LNCAP (cell line): ENCODE results near the gene SIGLEC8.

Source experiments
- TF ChIP-seq, protein P1 (sequence below): fragments of 450-650 bp; IDR thresholded peaks from 2 replicates; pipeline ENCODE4 v1.5.1; 2017; ENCODE audit warnings: mild to moderate bottlenecking

Gene SIGLEC8

DNA sequence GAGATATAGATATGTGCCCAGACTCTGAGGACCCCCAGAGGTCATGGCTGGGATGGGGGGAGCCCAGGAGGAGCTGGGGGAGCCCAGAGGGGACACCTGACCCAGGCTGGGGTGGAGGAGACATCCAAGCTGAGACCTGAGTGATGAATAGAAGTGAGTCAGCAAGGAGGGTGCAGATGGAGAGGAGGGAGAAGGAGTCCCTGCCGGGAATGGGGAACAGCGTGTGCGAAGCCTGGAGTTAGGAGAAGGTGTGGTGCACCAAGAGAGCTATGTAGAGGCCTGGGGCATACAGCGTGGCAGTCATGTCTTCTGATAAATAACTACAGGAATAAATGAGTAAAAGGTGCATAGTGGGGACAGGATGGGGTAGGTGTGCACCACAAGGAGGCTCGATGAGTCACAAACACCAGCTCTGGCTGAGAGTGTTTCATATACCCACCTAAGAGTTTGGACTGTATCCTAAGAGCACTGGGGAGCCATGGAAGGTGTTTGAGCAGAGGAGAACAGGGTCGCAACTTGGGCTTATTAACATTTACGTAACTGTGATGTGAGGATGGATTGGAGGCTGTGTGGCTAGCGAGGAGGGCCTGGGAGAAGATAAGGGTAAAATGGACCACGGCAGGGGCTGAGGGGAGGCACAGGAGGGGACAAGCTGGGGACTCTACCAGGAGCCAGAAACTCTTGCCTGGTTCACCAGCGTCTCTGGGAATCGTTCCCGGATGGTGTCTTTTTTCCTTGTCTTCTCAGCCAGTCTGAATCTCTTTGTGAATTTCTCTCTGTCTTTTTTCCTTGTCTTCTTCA lies 21.5 kb upstream of the SIGLEC8 start:
- TF ChIP-seq, protein P1, sequence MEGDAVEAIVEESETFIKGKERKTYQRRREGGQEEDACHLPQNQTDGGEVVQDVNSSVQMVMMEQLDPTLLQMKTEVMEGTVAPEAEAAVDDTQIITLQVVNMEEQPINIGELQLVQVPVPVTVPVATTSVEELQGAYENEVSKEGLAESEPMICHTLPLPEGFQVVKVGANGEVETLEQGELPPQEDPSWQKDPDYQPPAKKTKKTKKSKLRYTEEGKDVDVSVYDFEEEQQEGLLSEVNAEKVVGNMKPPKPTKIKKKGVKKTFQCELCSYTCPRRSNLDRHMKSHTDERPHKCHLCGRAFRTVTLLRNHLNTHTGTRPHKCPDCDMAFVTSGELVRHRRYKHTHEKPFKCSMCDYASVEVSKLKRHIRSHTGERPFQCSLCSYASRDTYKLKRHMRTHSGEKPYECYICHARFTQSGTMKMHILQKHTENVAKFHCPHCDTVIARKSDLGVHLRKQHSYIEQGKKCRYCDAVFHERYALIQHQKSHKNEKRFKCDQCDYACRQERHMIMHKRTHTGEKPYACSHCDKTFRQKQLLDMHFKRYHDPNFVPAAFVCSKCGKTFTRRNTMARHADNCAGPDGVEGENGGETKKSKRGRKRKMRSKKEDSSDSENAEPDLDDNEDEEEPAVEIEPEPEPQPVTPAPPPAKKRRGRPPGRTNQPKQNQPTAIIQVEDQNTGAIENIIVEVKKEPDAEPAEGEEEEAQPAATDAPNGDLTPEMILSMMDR, result no peak

DNA sequence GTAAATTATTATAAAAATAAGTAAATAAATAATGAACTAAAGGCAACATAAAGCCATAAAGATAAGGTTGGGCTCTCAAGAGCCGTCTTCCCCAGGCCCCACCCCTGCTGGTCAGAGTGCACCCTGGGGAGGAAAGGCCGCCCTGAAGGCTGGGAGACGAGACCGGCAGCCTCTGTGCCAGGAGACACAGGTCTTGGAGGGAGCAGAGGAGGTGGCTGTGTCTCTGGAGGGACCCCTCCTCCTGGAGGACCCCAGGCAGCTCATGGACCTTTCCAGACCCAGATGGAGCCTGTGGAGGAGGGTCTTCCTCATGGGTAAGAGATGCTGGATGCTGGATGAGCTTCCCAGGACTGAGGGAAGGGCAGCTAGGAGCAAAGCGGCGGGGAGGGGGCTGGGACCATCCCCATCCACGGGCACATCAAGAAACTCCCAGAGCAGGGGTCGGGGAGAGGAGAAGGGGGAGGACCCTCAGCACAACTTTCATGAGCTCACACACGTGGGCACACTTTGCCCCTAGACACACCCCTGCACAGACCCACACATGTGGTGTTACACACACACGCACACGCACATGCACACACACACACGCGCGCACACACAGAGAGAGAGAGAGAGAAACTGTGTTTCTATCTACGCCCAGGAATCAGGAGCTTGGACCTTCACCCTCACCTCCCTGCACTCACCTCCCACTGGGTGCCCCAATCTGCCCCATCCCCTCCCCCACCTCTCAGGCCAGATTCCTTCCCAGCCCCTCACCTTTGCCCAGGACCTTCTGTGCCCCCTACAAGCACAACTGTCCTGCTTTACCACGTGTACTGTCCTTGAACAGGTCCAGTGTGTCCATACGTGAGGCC lies 20.4 kb upstream of the SIGLEC8 start, which contains the start of gene CEACAM18:
TSS of gene CEACAM18 (plus strand) at position 159 of the 854 bp plus-strand sequence.
- TF ChIP-seq, protein P1, result no peak

DNA sequence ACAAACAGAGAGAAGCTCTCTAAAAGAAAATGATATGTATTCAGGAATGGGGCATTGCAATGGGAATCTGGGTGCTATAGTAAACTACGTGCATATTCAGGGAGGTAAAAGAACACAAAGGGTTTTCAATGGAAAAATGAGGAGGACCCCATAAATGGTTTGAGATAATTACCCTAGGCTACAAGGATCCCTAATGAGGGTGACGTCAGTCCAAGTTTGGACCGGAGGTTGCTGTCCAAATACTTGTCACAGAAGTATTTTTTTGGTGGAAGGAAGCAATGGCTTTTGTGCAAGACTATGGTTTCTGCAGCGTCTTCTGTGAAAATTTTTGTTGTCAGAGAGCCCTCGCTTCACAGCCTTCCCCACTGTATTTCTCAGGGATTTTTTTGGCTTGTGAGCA lies 19.1 kb upstream of the SIGLEC8 start:
- TF ChIP-seq, protein P1, result no peak

DNA sequence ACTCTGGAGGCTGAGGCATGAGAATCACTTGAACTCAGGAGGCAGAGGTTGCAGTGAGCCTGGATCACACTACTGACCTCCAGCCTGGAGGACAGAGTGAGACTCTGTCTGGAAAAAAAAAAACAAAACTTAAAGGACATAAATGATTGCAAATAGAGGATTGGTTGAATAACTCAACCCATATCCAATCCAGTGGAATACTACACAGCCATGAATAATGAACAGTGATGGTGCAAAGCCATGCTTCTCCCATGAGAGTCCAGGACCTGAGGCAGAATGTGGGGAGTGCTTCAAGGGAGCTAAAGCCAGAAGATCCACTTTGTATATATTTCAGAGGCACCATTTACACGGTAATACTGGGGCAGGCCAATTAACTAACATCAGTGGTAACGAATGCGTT lies 17.9 kb upstream of the SIGLEC8 start:
- TF ChIP-seq, protein P1, result no peak

DNA sequence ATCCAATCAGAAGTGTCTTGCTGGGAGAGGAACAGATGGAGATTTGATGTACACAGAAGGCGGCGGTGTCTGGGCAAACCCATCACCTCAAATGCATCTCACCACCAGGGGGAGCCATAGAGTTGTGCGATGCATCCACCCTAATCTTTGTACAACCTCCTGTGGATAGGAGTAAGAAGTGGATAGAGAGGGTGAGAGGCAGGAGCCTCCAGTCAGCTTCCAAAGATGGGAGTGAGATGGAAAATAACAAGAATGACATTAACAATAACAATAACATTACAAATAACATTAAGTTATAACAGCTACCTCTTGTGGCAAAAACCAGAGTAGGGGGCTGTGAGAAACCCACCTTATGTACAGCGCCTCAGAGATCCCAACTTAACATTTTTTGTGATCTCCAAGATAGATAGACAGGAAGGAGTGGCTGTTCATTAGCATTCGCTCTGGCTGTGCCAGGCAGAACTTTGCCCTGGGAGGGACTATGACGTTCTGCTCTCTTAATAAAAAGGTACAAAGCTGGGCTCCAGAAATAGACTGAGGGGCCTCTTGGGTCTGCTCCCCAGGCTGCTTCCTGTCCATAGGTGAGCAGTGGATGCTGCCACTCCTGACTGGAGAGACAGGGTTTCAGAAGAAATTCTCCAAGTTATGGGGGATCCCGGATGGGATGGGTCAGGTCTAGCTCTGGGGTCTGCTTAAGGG lies 14.9 kb upstream of the SIGLEC8 start:
- TF ChIP-seq, protein P1, result peak; percentile 91

DNA sequence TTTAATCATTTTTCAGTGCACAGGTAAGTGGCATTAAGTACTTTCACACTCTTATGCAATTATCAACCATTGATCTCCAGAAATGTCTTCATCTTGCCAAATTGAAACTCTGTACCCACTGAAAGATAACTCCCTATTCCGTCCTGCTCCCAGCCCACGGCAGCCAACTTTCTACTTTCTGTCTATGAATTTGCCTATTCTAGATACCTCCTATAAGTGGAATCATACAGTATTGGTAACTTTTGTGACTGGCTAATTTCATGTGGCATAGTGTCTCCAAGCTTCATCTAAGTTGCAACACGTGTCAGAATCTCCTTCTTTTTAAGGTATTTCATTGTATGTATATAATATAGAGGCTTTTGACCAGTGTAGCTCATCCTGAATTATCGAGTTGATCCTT lies 14.4 kb upstream of the SIGLEC8 start:
- TF ChIP-seq, protein P1, result no peak

DNA sequence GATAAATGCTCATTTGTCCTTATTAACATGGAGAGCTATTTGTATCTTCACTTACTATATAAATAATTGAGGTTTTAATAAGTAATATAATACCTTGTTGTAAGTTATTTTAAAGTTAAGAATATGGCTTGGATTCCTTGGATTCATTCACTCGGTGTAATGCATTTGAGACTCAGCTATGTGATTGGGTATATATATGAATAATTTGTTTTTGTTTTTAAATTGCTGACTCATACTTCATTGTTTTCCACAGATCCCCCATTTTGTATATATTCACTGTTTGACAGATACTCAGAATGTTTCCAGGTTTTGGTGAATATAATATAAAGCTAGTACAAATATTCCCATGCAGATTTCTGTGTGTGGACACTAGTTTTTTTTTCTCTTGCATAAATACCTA lies 13.3 kb upstream of the SIGLEC8 start:
- TF ChIP-seq, protein P1, result no peak
